Bronchial epithelial cell (primary cell): Measurements from ENCODE around the gene SH3BP4. TPM values are rescaled to one million over a fixed set of nuclear protein-coding genes. Genes with fewer than 3 reads are reported as not detected.

ENCODE experiments used
- DNase-seq: peaks from one replicate; pipeline ENCODE4 v3.0.0-alpha.2; 2010; ENCODE audit warnings: low read depth
- FAIRE-seq: peaks from 2 replicates; lab custom pipeline; 2011; peaks lifted over from hg19 to GRCh38; lab: Jason Lieb, UNC
- H3K27me3 ChIP-seq: 2 replicates; pipeline ENCODE4 v1.5.1; 2011; ENCODE audit warnings: low read length; ENCODE audit not compliant: control insufficient read depth, insufficient read depth
- H3K36me3 ChIP-seq: 2 replicates; pipeline ENCODE4 v1.5.1; 2011; ENCODE audit warnings: low read length; ENCODE audit not compliant: control insufficient read depth, insufficient read depth
- H3K4me3 ChIP-seq: 2 replicates; pipeline ENCODE4 v1.5.1; 2011; ENCODE audit warnings: mild to moderate bottlenecking, low read depth, low read length, control low read depth
- total RNA-seq: library from RNA; depleted of rRNA; stranded (reverse); fragments of >200 nt; gene quantifications from 2 replicates; pipeline ENCODE4 v1.2.1, GENCODE V29; 2014
- TF ChIP-seq, protein P1 (sequence below): IDR thresholded peaks from 2 replicates; pipeline ENCODE4 v1.5.1; 2011; ENCODE audit warnings: mild to moderate bottlenecking, moderate library complexity, low read length, control low read depth, inconsistent platforms; ENCODE audit not compliant: insufficient read depth, severe bottlenecking

Gene SH3BP4
- total RNA-seq, 1 donor from 2014 or later, result 22.1 TPM

DNA sequence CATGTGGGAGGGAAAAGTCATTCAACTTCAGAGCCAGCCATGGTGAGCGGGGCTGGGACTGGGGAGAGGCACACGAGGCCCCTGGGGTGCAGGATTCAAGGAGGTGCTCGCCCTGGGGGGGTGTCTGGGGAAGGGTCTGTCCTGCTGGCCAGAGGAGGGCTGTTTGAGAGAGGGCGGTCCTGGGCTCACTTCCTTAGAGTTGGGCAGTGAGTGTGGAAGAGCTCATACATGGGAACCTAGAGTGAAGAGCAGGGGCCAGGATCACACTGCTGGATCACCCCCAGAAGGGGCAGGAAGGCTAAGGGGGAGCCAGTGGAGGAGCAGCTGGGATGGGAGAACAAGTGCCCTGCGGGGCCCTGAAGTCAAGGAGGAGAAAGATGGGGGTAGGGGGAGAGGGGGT is 6.5 kb downstream of the SH3BP4 start:
- Histone ChIP-seq H3K4me3 (no peak overlapping the region), H3K27me3 (no peaks in the 10 kb centered on the region), H3K36me3 (no peaks in the 10 kb centered on the region)
- DNase-seq, result no peak
- TF ChIP-seq, protein P1, sequence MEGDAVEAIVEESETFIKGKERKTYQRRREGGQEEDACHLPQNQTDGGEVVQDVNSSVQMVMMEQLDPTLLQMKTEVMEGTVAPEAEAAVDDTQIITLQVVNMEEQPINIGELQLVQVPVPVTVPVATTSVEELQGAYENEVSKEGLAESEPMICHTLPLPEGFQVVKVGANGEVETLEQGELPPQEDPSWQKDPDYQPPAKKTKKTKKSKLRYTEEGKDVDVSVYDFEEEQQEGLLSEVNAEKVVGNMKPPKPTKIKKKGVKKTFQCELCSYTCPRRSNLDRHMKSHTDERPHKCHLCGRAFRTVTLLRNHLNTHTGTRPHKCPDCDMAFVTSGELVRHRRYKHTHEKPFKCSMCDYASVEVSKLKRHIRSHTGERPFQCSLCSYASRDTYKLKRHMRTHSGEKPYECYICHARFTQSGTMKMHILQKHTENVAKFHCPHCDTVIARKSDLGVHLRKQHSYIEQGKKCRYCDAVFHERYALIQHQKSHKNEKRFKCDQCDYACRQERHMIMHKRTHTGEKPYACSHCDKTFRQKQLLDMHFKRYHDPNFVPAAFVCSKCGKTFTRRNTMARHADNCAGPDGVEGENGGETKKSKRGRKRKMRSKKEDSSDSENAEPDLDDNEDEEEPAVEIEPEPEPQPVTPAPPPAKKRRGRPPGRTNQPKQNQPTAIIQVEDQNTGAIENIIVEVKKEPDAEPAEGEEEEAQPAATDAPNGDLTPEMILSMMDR, result no peak
- FAIRE-seq, result no peak

DNA sequence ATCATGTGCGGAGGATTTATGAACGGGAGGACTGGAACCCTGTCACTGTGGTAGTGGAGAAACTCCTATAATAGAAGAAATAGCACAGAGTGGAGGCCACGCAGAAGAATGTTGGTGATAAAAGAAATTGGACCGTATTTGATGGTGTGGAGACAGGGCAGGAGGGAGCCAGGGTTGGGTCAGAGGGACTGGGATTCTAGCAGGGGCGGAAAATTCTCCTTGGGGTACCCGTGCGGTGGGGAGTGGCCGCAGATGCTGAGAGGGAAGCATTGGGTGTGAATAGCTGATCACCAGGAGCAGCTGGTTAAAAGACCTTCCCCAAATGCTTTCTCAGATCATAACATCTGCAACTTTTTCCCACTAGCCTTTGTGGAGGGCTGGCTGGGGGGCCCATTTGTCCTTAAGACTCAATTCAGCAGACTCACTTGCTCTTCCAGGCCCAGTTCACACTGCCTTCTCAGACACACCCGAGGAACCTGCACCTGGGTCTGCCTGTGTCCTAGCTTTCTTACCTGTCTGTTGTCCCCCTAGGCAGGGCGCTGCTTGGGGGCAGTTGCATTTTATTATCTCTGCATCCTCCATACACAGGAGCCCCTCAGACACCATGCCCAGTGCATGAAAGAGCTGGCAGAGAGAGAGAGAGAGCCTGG is 7.1 kb downstream of the SH3BP4 start:
- H3K27me3 ChIP-seq, result no peaks in the 10 kb centered on the region
- DNase-seq, result no peak
- H3K4me3 ChIP-seq, result no peak overlapping the region
- TF ChIP-seq, protein P1, result no peak
- H3K36me3 ChIP-seq, result no peaks in the 10 kb centered on the region
- FAIRE-seq, result no peak

DNA sequence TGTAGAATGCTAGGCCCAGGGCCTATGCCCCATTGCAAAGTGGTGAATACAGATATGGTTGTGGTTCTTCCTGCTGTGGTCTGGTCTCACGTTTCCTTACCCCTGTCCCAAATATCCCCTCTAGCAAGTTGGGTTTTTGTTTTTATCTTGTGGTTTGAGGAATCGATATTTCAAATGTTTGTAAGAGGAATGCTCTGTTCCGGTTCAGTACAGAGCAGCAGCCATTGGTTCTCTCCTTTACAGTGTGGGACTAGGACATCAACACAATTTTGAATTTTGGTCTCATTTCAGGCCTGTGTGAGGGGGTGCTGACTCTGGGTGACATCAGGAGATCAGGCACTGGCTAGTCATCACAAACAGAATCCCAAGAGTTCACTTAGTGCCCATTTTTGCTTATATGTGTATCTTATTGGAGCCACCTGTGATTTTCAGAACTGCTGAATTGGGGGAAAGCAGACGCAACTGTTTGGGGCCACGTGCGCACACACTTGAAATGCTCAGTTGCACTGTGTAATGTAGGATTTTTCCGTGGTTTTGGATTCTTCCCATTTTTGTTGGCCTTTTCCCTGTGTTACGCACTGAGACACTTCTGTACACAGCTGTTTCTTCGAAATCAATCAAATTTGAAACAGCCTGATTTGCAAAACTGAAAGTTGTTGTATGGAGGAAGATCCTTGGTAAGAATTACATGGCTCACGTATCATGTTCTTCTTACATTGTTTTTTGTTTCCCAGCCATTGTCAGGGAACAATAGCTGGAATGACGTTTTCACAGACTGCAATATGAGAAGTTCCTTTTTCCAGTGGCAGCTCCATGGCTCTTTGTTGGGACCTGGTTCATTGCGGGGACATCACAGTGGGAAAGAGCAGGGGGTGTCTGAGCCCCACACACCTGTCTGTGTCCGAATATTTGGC is 8.6 kb downstream of the SH3BP4 start:
- Histone ChIP-seq H3K27me3 (no peaks in the 10 kb centered on the region), H3K4me3 (no peak overlapping the region), H3K36me3 (no peaks in the 10 kb centered on the region)
- TF ChIP-seq, protein P1, result no peak
- DNase-seq (no peak), FAIRE-seq (no peak)

DNA sequence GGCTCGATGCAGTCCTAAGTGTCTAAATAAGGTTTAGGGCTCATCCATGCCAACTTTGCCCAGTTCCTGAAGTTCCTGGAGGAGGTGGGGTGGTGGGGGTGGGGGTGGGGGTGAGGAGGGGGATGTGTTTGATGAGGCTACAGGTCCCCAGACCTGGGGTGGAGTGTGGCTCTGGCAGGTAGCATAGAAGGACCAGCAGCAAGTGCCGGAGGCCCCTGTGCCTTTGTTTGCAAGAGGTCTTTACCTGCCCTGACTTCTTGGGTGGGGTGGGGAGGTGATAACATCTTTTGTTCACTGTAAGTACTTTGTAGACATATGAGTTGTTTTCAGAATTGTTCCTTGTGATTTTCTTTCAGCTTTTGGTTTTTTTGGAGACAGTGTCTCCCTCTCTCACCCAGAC is 10.0 kb downstream of the SH3BP4 start:
- Histone ChIP-seq H3K27me3 (no peaks in the 10 kb centered on the region), H3K4me3 (no peak overlapping the region), H3K36me3 (no peaks in the 10 kb centered on the region)
- FAIRE-seq, result no peak
- TF ChIP-seq, protein P1, result no peak
- DNase-seq, result no peak

DNA sequence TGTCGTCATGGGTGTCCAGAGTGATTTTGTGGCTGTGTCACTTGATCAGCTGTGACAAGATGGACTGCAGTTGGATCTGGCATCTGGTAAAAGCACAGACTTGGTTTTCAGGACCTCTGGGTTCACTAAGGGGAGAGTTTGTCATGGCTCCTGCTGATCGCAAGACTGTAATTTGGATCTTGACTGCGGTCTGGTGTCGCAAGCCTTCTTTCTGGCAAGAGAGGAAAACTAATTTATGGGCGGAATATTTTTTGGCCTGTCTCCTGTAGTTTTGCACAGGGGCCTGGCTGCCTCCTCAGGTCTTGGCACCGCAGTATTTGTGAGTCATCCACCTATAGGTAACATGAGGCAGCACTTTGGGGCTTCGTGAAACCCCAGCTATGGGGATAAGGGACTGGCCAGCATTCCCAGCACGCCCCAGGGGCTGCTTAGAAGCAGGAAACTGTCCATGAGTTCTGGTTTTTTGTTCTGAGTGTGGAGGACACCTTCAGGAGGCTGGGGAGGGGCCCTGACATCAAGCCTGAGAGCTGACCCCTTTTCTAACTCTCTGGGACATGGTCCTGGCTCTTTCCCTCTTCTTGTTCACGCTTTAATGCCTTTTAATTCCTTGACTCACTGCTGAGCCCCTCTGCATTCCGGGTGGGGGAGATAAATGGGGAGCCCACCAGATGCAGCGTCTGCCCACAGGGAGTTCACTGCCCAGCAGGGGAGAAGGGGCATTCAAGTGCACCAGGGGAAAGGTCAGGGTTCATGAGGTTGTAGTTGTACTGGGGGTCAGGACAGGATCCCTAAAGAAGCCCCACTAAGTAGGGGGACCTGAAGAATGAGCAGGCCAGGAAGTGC is 12.2 kb downstream of the SH3BP4 start:
- no peaks in the 10 kb centered on the region for H3K27me3 ChIP-seq
- no peak overlapping the region for H3K4me3 ChIP-seq
- FAIRE-seq (peak; percentile 72), DNase-seq (peak; percentile 82)
- peaks cover 3% of the 10 kb centered on the region for H3K36me3 ChIP-seq
- TF ChIP-seq, protein P1, result no peak
